T-helper 22 cell (primary cell): Measurements from ENCODE around the gene PPP4R2.
A peak's percentile ranks its signal among the peaks of the same experiment; 100 is the strongest.

Source experiments
- DNase-seq: peaks from one replicate; pipeline ENCODE4 v3.0.0-alpha.2; 2020; ENCODE audit warnings: low read depth

PPP4R2 gene, protein sequence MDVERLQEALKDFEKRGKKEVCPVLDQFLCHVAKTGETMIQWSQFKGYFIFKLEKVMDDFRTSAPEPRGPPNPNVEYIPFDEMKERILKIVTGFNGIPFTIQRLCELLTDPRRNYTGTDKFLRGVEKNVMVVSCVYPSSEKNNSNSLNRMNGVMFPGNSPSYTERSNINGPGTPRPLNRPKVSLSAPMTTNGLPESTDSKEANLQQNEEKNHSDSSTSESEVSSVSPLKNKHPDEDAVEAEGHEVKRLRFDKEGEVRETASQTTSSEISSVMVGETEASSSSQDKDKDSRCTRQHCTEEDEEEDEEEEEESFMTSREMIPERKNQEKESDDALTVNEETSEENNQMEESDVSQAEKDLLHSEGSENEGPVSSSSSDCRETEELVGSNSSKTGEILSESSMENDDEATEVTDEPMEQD

DNA sequence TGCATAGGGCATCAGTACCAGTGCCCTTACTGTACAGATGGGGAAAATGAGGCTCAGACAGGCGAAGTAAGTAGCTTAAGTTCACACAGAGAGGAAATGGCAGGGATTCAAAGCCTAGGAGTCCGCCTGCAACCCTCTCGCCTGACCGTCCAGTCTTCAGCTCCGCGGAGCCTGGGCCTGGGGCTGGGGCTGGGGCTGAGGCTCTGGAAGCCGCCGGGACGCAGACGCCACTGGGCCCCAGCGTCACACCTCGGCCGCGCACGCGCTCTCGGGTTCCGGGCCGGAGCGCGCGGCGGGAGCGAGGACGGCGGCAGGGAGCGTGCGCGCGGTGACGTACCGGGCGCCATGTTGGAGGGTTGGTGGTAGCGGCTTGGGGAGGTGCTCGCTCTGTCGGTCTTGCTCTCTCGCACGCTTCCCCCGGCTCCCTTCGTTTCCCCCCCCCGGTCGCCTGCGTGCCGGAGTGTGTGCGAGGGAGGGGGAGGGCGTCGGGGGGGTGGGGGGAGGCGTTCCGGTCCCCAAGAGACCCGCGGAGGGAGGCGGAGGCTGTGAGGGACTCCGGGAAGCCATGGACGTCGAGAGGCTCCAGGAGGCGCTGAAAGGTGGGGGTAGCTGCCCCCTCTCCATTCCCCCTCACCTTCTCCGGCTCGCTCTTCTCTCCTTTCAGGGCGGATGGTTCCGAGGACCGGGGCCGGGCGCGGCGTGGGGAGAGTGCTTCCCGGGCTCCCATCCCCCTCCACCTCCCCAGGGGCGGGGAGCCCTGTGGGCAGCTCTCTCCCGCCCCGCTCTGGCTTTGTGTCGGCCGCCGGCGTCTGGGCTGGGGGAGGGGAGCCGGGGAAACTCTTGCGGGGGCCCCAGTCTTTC, at the start of gene PPP4R2:
Gene PPP4R2, plus strand, starts transcription at position 339 of the 861 bp plus-strand sequence. Its CDS starts 227 bp downstream, at position 566.
- DNase-seq: peak; percentile 88

DNA sequence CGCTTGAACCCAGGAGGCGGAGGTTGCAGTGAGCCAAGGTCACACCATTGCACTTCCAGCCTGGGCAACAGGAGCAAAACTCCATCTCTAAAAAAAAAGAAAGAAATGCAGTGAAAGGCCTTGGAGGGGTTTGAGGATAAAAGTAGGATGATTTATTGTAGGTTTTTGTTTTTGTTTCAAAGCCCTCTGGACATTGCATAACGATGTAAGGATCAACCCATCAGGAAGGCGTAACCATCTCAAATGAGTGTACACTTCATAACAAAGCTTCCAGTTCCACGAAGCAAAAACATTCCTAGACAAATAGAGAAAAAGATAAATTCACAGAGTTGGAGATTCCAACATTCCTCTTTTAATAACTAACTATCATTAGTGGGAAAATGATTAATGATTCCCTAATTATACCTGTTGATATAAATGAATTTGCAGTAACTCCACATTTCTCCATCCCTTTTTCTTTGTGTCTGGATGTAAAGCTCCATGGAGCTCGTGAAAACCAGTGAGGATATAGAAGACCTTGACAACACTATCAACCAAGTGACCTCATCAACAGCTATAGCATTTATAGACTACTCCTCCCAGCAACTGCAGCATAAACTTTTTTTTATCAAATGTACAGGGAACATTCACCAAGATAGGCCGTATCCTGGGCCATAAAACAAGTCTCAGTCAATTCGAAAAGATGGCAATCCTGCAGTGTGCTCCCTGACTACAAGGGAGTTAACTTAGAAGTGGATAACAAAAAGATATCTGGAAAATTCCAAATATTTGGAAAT, 48.7 kb upstream of the PPP4R2 start:
- no peak for DNase-seq

DNA sequence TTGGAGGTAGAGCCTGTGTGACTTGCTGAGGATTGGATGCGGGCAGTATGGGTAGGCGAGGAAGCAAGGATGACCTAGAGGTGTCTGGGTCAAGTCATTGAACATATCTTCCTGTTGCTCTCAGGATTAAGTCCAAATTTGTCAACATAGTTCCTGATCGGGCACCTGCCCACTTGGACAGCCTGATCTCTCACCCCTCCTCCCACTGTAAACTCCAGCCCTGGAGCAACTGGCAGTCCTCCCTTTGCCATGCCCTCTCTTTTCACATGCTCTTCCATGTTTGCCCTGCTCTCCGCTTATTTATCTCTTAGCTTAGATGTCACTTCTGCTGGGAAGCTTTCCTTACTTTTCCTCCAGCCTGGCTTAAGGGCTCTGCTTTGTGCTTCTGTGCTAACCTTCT, 47.6 kb upstream of the PPP4R2 start:
- DNase-seq: no peak

DNA sequence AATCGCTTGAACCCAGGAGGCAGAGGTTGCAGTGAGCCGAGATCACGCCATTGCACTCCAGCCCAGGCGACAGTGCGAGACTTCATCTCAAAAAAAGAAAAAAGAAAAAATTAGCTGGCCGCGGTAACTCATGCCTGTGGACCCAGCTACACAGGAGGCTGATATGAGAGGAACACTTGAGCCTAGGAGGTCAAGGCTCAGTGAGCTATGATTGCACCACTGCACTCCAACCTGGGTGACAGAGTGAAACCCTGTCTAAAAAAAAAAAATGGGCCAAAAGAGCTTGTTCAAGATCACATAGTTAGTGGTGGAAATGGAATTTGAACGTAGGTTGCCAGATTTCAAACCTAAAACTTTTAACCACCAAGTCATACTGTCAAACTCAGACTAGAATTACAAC, 46.2 kb upstream of the PPP4R2 start:
- no peak for DNase-seq

DNA sequence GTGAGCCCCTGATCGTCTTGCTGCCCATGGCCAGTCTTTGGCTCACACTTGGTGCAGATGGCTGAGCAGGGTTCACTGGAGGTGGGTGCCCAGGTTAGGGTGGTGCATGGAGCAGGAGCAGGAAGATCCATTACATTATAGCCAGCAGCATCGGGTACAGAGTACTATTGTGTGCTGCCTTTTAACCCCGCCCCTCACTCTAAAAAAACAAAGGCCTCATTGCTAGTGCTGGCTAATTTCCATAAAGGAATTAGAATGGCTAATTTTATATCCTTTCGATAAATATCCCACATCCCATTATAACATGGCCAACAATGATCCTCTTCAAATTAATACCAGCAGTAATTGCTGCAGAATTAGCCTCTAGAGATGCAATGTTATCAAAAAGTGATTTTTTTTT, 45.8 kb upstream of the PPP4R2 start:
- DNase-seq: no peak

DNA sequence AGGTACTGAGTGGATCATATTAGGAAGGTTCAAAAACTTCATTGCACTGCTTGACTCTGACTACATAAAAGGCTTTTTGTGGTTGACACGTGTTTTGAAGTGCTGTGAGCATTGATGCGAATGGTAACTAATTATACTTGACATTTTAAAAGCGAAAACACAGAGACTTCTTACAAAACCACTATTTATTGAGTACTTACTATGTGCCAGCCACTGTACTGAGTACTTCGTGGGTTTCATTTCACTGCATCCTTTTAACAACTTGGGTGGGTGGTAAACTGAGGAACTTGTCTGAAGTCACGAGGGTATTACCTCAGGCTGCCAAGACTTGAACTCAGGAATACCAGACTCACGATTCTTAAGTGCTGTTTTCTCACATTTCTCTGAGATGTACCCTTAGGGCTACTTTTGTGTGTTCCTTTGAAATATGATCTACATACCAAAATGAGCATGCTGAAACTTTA, 45.3 kb upstream of the PPP4R2 start:
- DNase-seq: no peak

DNA sequence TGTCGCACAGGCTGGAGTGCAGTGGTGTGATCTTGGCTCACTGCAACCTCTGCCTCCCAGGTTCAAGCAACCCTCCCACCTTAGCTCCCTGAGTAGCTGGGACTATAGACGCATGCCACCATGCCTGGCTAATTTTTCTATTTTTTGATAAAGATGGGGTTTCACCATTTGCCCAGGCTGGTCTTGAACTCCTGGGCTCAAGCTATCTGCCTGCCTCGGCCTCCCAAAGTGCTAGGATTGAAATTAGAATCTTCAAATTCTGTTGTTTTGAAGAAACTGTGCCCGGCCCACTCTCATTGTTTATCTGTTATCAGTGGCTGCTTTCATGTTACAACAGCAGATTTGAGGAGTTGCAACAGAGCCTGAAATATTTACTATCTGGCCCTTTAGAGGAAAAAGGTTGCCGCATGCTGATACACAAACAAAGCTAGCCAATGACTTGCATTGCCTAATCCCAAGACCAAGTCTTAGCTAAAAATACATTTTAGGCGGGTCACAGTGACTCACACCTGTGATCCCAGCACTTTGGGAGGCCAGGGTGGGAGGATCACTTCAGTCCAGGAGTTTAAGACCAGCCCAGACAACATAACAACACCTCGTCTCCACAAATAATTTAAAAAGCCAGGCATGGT, 43.2 kb upstream of the PPP4R2 start:
- DNase-seq: no peak

DNA sequence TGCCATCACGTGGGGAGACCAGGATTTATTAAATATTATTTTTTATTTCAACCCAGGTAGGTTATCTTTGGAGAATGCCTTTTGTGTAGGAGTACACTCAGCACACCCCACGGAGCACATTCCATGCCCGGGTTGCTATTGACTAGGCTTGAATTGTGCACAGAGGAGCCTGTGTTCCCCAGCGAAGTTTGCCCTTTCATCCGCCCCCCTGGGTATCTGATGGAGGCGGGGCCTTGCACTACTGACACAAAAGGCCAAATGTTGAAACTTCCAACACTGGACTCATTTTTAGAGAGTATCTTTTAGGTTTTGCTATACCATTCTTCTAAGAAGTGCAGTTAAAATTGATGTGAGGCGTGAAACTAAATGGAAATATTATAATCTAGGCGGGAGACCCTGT, 39.3 kb upstream of the PPP4R2 start:
- DNase-seq: no peak

DNA sequence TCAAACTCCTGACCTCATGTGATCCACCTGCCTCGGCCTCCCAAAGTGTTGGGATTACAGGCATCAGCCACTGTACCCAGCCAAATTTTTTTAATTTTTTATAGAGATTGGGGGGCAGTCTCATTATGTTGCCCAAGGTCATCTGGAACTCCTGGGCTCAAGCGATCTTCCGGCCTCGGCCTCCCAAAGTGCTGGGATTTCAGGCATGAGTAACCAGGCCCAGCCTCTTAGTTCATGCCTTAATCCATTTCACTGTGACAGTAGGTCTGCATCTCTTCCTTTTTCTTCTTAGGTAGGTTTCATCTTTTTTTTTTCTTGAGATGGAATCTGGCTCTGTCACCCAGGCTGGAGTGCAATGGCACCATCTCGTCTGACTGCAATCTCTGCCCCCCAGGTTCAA, 37.3 kb upstream of the PPP4R2 start:
- no peak for DNase-seq

DNA sequence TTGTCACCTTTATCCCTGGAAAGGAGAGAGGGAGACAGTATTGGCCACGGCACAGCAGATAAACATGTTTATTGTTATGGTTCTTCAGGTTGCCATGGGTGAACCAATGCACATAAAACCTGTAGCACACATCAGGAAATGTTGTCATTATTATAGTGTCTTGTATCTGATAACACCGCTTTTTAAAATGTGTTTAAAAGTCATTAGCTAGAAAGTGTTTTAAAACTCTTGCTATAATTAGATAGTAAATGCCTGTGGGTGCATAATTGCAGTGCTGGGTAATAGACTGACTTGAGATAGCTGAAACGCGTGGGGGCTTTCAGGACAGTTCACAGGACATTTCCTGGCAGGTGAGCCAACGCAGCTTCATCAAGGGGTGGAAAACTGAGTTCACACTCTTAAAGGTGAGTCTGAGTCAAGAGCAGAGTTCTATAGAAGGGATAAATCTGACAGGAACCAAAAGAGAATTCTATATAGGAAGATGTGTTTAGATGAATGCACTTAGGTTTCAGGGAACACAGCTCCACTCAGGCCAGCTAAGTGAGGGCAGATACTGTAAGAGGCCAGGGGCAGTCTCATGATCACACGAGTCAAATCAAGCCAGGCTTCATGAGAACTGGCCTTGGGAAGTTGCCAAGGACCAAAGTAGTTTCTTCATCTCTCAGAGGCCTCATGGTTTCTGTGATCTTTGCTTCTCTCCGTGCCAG, 35.6 kb upstream of the PPP4R2 start:
- DNase-seq: no peak

DNA sequence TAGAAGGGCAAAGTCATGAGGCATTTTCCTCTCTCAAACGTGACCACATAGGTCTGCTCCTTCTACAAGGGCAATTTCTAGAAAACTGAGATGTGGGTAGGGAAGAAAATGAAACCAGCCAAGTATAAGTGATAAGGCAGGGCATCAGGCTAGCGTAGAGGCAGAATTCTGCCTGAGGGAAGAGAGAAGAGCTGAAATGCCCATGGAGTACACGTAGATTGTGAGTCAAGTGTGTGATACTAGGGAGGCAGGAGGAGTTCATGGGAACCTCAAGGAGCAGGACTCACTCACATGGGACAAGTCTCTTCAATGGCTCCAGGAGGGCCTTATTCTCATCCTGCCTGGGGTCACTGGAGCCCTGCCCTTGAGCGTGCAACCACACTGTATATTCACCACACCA, 34.9 kb upstream of the PPP4R2 start:
- no peak for DNase-seq

DNA sequence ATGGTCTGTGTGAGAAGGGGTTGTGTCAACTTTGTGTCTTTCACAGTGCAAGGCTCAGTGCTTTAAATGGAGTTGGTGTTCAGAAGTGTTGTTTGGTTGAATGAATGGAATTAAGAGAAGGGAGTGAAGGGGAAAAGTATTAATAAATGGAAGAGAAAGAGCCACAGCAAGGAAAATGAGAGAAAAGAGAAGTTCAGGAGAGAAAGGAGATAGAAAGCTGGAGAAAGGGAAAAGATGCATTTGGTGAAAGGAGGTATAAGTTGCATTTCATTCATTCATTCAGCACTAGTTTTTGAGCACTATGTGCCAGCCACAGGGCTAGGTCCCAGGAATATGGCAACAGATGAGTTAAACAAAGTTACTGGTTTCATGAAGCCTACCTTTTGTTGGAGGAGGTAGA, 34.3 kb upstream of the PPP4R2 start:
- no peak for DNase-seq

DNA sequence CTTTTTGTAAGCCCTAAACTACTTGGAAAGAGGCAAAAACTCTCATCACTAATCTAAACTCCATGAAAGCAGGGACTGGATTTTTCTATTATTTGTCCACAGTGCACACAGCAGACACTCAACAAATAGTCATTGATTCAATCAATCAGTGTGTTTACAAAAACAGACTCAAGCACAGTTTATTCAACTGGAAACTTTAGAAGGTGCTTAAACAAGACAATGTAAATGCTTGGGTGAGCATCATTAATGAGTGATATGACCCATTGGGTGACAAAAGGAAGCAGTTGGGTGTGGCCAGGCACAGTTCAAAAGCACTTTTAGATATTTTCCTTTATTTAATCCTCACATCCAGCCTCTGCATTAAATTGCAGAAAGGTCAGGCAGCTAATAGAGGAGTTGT, 32.0 kb upstream of the PPP4R2 start:
- DNase-seq: no peak

DNA sequence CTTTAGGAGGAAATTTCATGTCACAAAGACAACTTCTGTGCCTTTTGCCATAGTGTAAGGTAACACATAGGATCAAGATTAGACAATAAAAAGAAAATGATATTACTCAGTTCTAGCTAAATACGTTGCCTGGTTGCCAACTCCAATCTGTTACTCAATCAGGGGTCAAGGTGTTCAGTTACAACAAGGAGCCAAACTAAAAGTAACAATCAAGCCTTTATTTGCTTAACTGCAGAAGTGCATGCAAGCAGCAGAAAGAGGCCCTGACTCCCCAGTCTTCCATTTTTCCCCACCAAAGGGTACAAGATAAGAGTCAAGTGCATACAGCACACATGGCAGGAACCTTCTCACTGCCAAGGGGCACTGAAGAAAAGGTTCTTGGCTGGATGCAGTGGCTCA, 28.3 kb upstream of the PPP4R2 start:
- no peak for DNase-seq

DNA sequence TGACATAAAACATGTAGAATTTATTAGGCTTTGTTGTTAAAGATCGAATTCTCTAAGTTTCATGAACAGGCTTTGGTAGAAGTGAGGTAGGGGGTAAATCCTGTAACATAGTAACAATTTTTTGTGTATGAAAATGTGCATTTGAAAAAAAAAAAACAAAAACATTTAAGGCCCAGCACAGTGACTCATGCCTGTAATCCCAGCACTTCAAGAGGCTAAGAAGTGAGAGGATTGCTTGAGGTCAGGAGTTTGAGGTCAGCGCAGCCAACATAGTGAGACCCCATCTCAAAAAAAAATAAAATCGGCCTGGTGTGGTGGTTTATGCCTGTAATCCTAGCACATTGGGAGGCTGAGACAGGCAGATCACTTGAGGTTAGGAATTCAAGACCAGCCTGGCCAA, 26.8 kb upstream of the PPP4R2 start:
- no peak for DNase-seq

DNA sequence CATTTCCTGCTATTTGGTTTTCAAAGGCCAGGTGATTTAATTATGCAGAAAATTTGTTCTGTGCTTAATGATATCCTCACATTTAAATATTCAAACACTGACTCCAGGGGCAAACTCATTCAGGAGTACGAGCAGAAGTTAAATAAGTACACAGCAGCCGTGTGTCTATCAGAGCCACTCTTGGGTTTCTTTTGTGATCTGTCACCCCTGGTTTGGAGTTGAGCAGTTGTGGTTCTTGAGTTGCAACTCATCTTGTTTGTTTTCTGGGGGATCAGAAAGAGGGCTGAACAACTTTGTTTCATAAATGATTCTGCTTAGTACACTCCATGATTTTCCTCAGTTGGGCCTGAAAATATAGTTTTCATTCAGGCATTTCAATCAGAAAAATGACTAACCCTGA, 25.7 kb upstream of the PPP4R2 start:
- DNase-seq: no peak

DNA sequence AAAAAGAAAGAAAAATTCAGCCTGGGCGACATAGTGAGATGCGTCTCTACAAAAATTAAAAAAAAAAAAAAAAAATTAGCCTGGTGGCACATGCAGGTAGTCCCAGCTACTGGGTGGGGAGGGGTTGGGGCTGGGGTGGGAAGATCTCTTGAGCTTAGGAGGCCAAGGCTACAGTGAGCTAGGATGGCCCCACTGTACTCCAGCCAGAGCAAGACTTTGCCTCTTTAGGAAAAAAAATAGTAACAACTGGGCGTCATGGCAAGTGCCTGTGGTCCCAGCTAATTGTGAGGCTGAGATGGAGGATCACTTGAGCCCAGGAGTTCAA, 23.9 kb upstream of the PPP4R2 start:
- DNase-seq: no peak

DNA sequence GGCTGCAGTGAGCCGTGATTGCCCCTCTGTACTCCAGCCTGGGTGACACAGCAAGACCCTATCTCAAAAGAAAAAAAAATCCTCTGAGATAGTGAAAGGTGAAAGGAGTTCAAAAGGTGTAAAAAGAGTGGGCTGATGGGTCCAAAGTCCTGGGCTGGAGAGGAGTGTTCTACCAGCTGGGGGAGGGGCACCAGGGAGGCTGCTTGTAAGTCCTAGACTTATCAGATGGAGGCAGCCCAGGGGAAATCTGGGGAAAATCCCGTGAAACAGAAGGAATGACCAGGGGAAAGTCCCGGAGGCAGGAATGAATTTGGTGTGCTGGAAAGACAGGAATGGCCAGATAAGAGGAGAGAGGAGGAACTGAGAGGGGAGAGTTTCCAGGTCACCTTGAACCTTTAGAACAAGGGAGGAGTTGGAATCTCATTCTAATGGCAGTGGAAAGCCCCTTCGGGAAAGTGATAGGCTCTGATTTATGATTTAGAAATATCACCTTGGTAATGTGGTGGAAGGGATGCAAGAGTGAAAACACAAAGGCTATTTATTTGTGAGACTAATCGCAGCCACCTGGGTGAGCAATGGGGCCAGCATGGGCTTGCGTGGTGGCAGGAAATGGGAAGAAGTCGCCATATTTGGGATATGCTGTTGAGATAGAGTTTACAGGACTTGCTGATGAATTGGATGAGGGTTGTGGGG, 23.4 kb upstream of the PPP4R2 start:
- DNase-seq: no peak

DNA sequence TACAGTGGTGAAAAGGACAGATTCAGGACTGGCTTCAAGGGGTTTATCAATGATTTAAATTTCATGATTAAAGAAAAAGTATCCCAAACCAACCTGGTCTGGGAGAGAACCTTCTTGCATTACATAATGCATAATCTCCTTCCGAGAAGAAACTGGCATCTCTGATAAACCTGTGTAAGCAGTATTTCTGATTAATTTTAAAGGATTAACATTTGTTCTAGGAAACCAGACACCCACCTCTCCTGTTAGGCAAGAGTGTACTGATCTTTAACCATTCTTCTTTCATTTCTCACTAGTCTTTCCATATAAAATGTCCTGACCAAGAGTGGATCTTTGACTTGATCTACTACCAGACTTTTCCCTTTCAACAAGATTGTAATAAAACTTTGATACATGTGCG, 22.8 kb upstream of the PPP4R2 start:
- no peak for DNase-seq

DNA sequence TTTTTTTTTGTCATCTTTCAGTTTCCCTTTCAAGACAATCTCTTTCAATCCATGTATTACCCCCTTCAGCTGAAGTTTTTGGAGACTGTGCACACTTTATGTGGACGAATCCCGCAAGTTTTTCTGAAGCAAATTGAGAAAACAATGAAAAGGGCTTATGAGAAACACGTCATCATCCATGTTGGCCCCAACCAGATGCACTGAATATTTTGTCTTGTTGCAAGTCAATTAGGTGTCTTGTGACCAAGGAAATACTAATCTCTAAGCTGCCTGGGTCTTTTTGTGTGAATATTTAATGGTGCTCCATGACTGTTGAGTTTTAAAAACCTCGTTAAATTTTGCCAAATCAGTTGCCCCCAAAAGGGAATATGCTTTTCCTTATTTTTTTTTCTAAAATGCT, 21.7 kb upstream of the PPP4R2 start:
- DNase-seq: no peak

DNA sequence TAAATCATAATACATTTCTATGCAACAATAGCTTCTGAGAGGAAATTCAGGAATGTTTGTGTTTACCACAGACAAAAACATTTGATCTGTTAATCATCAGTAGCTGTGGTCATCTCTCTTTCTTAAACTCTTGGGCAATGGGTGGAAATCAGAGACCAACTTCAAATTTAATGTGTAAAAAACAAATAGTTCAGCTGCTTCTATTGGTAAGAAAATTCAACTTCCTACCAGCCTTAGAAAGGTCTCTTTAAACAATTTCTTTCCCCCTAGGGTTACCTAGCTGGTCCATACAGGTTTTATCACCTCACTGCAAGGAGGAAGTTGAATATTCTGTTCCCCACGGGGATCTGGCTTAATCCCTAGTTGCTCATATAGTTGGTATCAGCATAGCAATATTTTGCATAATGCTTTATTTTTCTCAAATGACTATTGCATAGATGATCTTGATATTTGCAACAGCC, 20.3 kb upstream of the PPP4R2 start:
- no peak for DNase-seq
